ENCODE measurements around the gene CUEDC1.

CUEDC1 gene

DNA sequence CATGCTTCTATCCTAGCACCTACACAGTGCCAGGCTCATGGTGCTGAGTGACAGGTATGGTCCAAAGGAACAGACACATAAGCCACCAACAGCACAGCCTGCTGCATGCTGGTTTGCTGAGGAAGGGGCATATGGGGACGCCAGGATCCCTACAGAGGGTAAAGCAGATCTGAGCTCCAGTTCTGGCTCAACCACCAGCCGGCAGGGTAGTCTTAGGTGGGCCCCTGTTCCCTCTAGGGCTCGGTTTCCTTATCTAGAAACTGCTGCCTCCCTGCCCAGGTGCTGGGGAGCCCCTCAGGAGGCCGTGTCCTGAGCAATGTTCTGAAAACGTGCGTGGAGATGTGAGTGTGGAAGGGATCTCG lies 81.2 kb downstream of the CUEDC1 start:
- no peak overlapping the region for H3K4me3 ChIP-seq (ENCODE audit: low read depth in 1 of 2, low read length in 2 of 2)
- peaks cover 28% of the 10 kb centered on the region for H3K4me1 ChIP-seq (ENCODE audit: insufficient read depth, low read length)
- DNase-seq (no peak), ATAC-seq (ENCODE audit: insufficient read depth, low read depth) (peak; percentile 8; the same call in 2 of the 3 replicates)
- no peak overlapping the region for H3K9ac ChIP-seq (ENCODE audit: low read depth, low read length)
- no peak overlapping the region; the same call in 1 of the 2 replicates for H3K27ac ChIP-seq (ENCODE audit: low read length)
- no peaks in the 10 kb centered on the region for H3K79me2 ChIP-seq (ENCODE audit: insufficient read depth, low read length)
- no peak overlapping the region for H2AFZ ChIP-seq (ENCODE audit: low read depth, low read length)
- H3K9me3 ChIP-seq (ENCODE audit: insufficient read depth, low read length, severe bottlenecking): no peaks in the 10 kb centered on the region
- peaks cover 9% of the 10 kb centered on the region for H3K27me3 ChIP-seq (ENCODE audit: insufficient read depth, low read length, poor library complexity)
- H3K36me3 ChIP-seq (ENCODE audit: insufficient read depth, low read length): no peaks in the 10 kb centered on the region
- TF ChIP-seq, protein P1, sequence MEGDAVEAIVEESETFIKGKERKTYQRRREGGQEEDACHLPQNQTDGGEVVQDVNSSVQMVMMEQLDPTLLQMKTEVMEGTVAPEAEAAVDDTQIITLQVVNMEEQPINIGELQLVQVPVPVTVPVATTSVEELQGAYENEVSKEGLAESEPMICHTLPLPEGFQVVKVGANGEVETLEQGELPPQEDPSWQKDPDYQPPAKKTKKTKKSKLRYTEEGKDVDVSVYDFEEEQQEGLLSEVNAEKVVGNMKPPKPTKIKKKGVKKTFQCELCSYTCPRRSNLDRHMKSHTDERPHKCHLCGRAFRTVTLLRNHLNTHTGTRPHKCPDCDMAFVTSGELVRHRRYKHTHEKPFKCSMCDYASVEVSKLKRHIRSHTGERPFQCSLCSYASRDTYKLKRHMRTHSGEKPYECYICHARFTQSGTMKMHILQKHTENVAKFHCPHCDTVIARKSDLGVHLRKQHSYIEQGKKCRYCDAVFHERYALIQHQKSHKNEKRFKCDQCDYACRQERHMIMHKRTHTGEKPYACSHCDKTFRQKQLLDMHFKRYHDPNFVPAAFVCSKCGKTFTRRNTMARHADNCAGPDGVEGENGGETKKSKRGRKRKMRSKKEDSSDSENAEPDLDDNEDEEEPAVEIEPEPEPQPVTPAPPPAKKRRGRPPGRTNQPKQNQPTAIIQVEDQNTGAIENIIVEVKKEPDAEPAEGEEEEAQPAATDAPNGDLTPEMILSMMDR (IDR thresholded peaks at IDR 0.05; ENCODE audit: borderline replicate concordance, extremely low read depth, low read length, poor library complexity, severe bottlenecking): no peak
- TF ChIP-seq EZH2 (IDR thresholded peaks at IDR 0.05; ENCODE audit: borderline replicate concordance, low read depth, low read length, severe bottlenecking): no peak
- peak overlapping the region; percentile 47 for H3K4me2 ChIP-seq (ENCODE audit: insufficient read depth, low read length)
- no peaks in the 10 kb centered on the region for H4K20me1 ChIP-seq (ENCODE audit: insufficient read depth, low read length)

DNA sequence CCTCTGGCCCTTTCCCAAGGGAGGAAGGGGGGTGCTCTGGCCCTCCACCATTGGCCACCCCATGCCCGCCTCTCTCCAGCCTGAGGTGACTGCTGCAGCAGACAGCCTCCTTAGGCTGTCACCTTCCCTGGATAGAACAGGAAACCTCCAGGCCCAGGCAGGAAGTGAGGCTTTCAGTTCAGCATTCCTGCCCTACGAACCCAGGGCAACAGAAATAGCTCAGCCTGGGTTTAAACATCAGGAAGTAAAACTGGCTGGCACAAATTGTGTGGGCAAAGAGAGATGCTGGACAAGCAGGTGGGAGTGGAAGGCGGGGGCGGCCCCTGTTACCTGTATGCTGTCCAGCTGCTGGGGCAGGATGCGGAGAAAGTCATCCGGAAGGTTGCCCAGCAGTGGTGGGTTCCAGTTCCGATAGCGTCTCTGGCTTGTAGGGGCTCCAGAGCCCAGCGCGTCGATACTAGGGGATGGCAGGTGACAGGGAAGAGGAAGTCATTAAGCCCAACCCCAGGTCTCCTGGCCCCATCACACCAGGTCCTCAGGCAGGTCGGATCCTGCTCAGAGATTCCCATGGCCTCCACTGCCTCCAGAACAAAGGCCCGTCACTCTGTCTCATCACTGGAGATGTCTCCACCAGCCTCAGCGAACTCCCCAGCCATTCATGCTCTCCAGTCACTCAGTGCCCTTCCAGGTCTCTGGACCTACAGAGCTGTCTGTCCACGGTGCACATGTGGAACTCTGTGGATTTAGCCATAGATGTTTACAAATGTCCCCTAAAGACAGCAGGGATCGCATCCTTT lies 81.8 kb downstream of the CUEDC1 start:
- no peaks in the 10 kb centered on the region for H3K79me2 ChIP-seq (ENCODE audit: insufficient read depth, low read length)
- H3K9me3 ChIP-seq (ENCODE audit: insufficient read depth, low read length, severe bottlenecking): no peaks in the 10 kb centered on the region
- no peak overlapping the region for H3K9ac ChIP-seq (ENCODE audit: low read depth, low read length)
- no peak overlapping the region for H3K4me3 ChIP-seq (ENCODE audit: low read depth in 1 of 2, low read length in 2 of 2)
- no peak overlapping the region for H2AFZ ChIP-seq (ENCODE audit: low read depth, low read length)
- TF ChIP-seq EZH2 (IDR thresholded peaks at IDR 0.05; ENCODE audit: borderline replicate concordance, low read depth, low read length, severe bottlenecking): no peak
- TF ChIP-seq, protein P1 (IDR thresholded peaks at IDR 0.05; ENCODE audit: borderline replicate concordance, extremely low read depth, low read length, poor library complexity, severe bottlenecking): no peak
- H4K20me1 ChIP-seq (ENCODE audit: insufficient read depth, low read length): no peaks in the 10 kb centered on the region
- no peak for ATAC-seq (ENCODE audit: insufficient read depth, low read depth)
- H3K4me1 ChIP-seq (ENCODE audit: insufficient read depth, low read length): peaks cover 34% of the 10 kb centered on the region
- no peaks in the 10 kb centered on the region for H3K36me3 ChIP-seq (ENCODE audit: insufficient read depth, low read length)
- no peak for DNase-seq
- H3K27me3 ChIP-seq (ENCODE audit: insufficient read depth, low read length, poor library complexity): peaks cover 9% of the 10 kb centered on the region
- no peak overlapping the region for H3K27ac ChIP-seq (ENCODE audit: low read length)
- no peak overlapping the region for H3K4me2 ChIP-seq (ENCODE audit: insufficient read depth, low read length)

DNA sequence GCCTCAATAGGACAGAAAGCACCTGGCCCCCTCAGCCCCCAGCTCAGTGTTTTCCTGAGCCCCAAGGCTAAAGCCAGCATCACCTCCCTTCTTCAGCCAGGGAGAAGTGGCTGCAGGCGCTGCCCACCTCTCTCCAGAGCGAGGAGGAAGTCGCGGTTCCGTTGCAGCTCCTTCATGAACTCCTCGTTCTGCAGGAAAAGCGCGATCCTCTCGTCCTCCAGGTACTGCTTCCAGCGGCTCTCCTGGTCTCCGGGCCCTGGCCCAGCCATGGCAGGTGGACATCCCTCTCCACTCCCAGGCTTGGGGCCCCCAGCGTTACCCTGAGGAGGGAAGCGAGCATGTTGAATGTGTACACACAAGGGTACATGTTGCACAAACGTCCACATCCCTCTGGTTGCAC lies 82.7 kb downstream of the CUEDC1 start:
- no peak overlapping the region for H3K27ac ChIP-seq (ENCODE audit: low read length)
- no peak for DNase-seq
- H3K9me3 ChIP-seq (ENCODE audit: insufficient read depth, low read length, severe bottlenecking): no peaks in the 10 kb centered on the region
- H3K27me3 ChIP-seq (ENCODE audit: insufficient read depth, low read length, poor library complexity): peaks cover 6% of the 10 kb centered on the region
- ATAC-seq (ENCODE audit: insufficient read depth, low read depth): no peak
- TF ChIP-seq, protein P1 (IDR thresholded peaks at IDR 0.05; ENCODE audit: borderline replicate concordance, extremely low read depth, low read length, poor library complexity, severe bottlenecking): no peak
- TF ChIP-seq EZH2 (IDR thresholded peaks at IDR 0.05; ENCODE audit: borderline replicate concordance, low read depth, low read length, severe bottlenecking): no peak
- H2AFZ ChIP-seq (ENCODE audit: low read depth, low read length): no peak overlapping the region
- no peak overlapping the region for H3K9ac ChIP-seq (ENCODE audit: low read depth, low read length)
- H3K79me2 ChIP-seq (ENCODE audit: insufficient read depth, low read length): no peaks in the 10 kb centered on the region
- H3K4me3 ChIP-seq (ENCODE audit: low read depth in 1 of 2, low read length in 2 of 2): no peak overlapping the region
- H3K36me3 ChIP-seq (ENCODE audit: insufficient read depth, low read length): no peaks in the 10 kb centered on the region
- peaks cover 43% of the 10 kb centered on the region for H3K4me1 ChIP-seq (ENCODE audit: insufficient read depth, low read length)
- H4K20me1 ChIP-seq (ENCODE audit: insufficient read depth, low read length): no peaks in the 10 kb centered on the region
- H3K4me2 ChIP-seq (ENCODE audit: insufficient read depth, low read length): no peak overlapping the region

Measured in DND-41 (cell line).